ENCODE measurements around the gene ABCC10. TPM values are rescaled to one million over a fixed set of nuclear protein-coding genes. Genes with fewer than 3 reads are reported as not detected.
"Not testable (repeated sequence)": the region's sequence is repeated elsewhere in the genome, so short reads cannot be mapped to it uniquely, and the experiment has no call there.

ABCC10 gene
- polyA plus RNA-seq, 1 donor from 2014 or later = 22.4 TPM

- Histone ChIP-seq H3K9me2 (ENCODE audit: insufficient read depth, low read length) (no peaks in the 10 kb centered on the region), H2AFZ (ENCODE audit: low read depth, low read length) (no peak overlapping the region), H3K27ac (ENCODE audit: low read length) (no peak overlapping the region), H3K9ac (ENCODE audit: low read length) (no peak overlapping the region), H3K36me3 (ENCODE audit: insufficient read depth, low read length) (no peaks in the 10 kb centered on the region), H3K9me3 (ENCODE audit: low read length) (no peaks in the 10 kb centered on the region), H3F3A (ENCODE audit: insufficient read depth, low read length, poor library complexity, severe bottlenecking) (no peaks in the 10 kb centered on the region), H4K20me1 (ENCODE audit: insufficient read depth) (no peaks in the 10 kb centered on the region), H3K27me3 (ENCODE audit: insufficient read depth, low read depth, low read length) (no peaks in the 10 kb centered on the region), H3K4me2 (ENCODE audit: low read length) (no peak overlapping the region), H3K4me3 (ENCODE audit: low read length) (no peak overlapping the region), H3K79me2 (replicated peaks; ENCODE audit: insufficient read depth, low read length) (no peaks in the 10 kb centered on the region)
- TF ChIP-seq TAF1 (IDR thresholded peaks at IDR 0.05; ENCODE audit: low read depth) (no peak), SMC3 (conservative IDR thresholded peaks at IDR 0.05; ENCODE audit: poor library complexity) (no peak), POLR2AphosphoS5 (IDR thresholded peaks at IDR 0.05) (no peak), EZH2 (IDR thresholded peaks at IDR 0.05; ENCODE audit: borderline replicate concordance, insufficient read depth, low read length, poor library complexity, severe bottlenecking) (no peak), RAD21 (conservative IDR thresholded peaks at IDR 0.05) (no peak), REST (IDR thresholded peaks at IDR 0.05; ENCODE audit: borderline replicate concordance) (no peak), EP300 (conservative IDR thresholded peaks at IDR 0.05; ENCODE audit: poor library complexity, severe bottlenecking) (no peak), MXI1 (conservative IDR thresholded peaks at IDR 0.05; ENCODE audit: poor library complexity, severe bottlenecking) (no peak)
- TF ChIP-seq, protein P1, sequence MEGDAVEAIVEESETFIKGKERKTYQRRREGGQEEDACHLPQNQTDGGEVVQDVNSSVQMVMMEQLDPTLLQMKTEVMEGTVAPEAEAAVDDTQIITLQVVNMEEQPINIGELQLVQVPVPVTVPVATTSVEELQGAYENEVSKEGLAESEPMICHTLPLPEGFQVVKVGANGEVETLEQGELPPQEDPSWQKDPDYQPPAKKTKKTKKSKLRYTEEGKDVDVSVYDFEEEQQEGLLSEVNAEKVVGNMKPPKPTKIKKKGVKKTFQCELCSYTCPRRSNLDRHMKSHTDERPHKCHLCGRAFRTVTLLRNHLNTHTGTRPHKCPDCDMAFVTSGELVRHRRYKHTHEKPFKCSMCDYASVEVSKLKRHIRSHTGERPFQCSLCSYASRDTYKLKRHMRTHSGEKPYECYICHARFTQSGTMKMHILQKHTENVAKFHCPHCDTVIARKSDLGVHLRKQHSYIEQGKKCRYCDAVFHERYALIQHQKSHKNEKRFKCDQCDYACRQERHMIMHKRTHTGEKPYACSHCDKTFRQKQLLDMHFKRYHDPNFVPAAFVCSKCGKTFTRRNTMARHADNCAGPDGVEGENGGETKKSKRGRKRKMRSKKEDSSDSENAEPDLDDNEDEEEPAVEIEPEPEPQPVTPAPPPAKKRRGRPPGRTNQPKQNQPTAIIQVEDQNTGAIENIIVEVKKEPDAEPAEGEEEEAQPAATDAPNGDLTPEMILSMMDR (IDR thresholded peaks at IDR 0.05; ENCODE audit: poor library complexity, severe bottlenecking) = no peak
Observed at GRCh38 chr6:43408259-43408658, 19.1 kb upstream of the ABCC10 start.

GRCh38 chr6:43410776-43411175, 16.6 kb upstream of the ABCC10 start:
- H2AFZ ChIP-seq (ENCODE audit: low read depth, low read length); H3K79me2 ChIP-seq (replicated peaks; ENCODE audit: insufficient read depth, low read length); H3K36me3 ChIP-seq (ENCODE audit: insufficient read depth, low read length); H3K27ac ChIP-seq (ENCODE audit: low read length); H3K27me3 ChIP-seq (ENCODE audit: insufficient read depth, low read depth, low read length); H3K9me2 ChIP-seq (ENCODE audit: insufficient read depth, low read length); H3K4me3 ChIP-seq (ENCODE audit: low read length); H3K4me2 ChIP-seq (ENCODE audit: low read length); H4K20me1 ChIP-seq (ENCODE audit: insufficient read depth); H3K9ac ChIP-seq (ENCODE audit: low read length); H3K9me3 ChIP-seq (ENCODE audit: low read length); H3F3A ChIP-seq (ENCODE audit: insufficient read depth, low read length, poor library complexity, severe bottlenecking): not testable (repeated sequence)

DNA sequence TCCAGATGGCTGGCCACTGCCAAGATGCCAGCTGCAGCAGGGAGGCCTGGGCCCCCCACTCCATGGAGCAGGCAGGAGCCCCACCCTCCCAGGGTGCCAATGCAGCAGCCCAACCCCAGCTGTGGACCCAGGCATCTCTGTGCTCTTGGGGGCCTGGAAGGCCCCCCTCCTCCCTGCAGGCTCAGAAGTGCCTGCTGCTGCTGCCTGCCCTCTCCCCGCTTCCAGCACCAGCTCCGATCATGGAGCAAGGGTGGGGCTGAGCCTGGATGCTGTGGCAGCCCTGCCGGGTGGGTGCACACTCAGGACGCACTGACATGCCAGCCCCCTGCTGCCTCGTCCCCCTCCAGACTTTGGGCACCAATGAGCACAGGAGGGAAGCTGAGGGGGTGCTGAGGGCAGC, 14.8 kb upstream of the ABCC10 start:
- Histone ChIP-seq H3K79me2 (replicated peaks; ENCODE audit: insufficient read depth, low read length) (no peaks in the 10 kb centered on the region), H3K36me3 (ENCODE audit: insufficient read depth, low read length) (no peaks in the 10 kb centered on the region), H3K27ac (ENCODE audit: low read length) (no peak overlapping the region), H3K4me2 (ENCODE audit: low read length) (no peak overlapping the region), H3K9ac (ENCODE audit: low read length) (no peak overlapping the region), H3K27me3 (ENCODE audit: insufficient read depth, low read depth, low read length) (no peaks in the 10 kb centered on the region), H3F3A (ENCODE audit: insufficient read depth, low read length, poor library complexity, severe bottlenecking) (no peaks in the 10 kb centered on the region), H3K9me3 (ENCODE audit: low read length) (no peaks in the 10 kb centered on the region), H3K4me3 (ENCODE audit: low read length) (no peak overlapping the region), H4K20me1 (ENCODE audit: insufficient read depth) (no peaks in the 10 kb centered on the region), H2AFZ (ENCODE audit: low read depth, low read length) (no peak overlapping the region), H3K9me2 (ENCODE audit: insufficient read depth, low read length) (no peaks in the 10 kb centered on the region)
- no peak for TF ChIP-seq POLR2AphosphoS5 (IDR thresholded peaks at IDR 0.05)
- no peak for TF ChIP-seq TAF1 (IDR thresholded peaks at IDR 0.05; ENCODE audit: low read depth)
- no peak for TF ChIP-seq MXI1 (conservative IDR thresholded peaks at IDR 0.05; ENCODE audit: poor library complexity, severe bottlenecking)
- TF ChIP-seq EZH2 (IDR thresholded peaks at IDR 0.05; ENCODE audit: borderline replicate concordance, insufficient read depth, low read length, poor library complexity, severe bottlenecking) = no peak
- no peak for TF ChIP-seq REST (IDR thresholded peaks at IDR 0.05; ENCODE audit: borderline replicate concordance)
- no peak for TF ChIP-seq RAD21 (conservative IDR thresholded peaks at IDR 0.05)
- TF ChIP-seq, protein P1 (IDR thresholded peaks at IDR 0.05; ENCODE audit: poor library complexity, severe bottlenecking) = no peak
- no peak for TF ChIP-seq SMC3 (conservative IDR thresholded peaks at IDR 0.05; ENCODE audit: poor library complexity)
- no peak for TF ChIP-seq EP300 (conservative IDR thresholded peaks at IDR 0.05; ENCODE audit: poor library complexity, severe bottlenecking)

All from neural cell (in vitro differentiated cells).